Measurements from ENCODE around the gene RHBDD1. TPM values are rescaled to one million over a fixed set of nuclear protein-coding genes. Genes with fewer than 3 reads are reported as not detected.

RHBDD1 gene
- total and polyA plus RNA-seq, 8 donors, result 1.8 to 31.6 (median 6.0) TPM

DNA sequence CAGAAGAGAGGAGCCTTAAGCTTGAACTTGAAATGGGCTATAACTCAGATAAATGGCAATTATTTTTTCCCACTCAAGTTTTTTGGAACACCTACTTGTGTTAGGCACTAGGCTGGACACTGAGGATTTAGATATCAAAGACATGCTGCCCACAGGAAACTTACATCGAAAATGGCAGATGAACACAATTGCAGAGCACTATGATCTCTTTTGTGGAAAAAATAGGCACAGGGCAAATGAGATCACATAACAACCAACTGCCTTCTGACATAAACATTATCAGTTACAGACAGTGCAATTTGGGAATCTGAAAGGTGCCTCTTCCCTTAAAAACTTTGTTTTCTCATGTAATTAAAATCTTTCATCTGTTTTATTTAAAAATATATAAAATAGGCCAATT lies 32.4 kb upstream of the RHBDD1 start:
- 53 to 85% (median 80%) methylated on average over 1 of the region's 1 CpG for WGBS, 5 donors
- intact Hi-C loops (cut with DNase I; ENCODE audit: low total_unique reads), result loop anchor here (5.0 to 10.0 kb wide), 3 partner anchors 771 to 1129 kb away; no protein-coding TSS in a partner anchor
- TF ChIP-seq, protein P1, sequence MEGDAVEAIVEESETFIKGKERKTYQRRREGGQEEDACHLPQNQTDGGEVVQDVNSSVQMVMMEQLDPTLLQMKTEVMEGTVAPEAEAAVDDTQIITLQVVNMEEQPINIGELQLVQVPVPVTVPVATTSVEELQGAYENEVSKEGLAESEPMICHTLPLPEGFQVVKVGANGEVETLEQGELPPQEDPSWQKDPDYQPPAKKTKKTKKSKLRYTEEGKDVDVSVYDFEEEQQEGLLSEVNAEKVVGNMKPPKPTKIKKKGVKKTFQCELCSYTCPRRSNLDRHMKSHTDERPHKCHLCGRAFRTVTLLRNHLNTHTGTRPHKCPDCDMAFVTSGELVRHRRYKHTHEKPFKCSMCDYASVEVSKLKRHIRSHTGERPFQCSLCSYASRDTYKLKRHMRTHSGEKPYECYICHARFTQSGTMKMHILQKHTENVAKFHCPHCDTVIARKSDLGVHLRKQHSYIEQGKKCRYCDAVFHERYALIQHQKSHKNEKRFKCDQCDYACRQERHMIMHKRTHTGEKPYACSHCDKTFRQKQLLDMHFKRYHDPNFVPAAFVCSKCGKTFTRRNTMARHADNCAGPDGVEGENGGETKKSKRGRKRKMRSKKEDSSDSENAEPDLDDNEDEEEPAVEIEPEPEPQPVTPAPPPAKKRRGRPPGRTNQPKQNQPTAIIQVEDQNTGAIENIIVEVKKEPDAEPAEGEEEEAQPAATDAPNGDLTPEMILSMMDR (IDR thresholded peaks at IDR 0.05), result no peak
- TF ChIP-seq POLR2A (IDR thresholded peaks at IDR 0.05), result no peak
- TF ChIP-seq POLR2AphosphoS5 (IDR thresholded peaks at IDR 0.05), result no peak
- TF ChIP-seq EP300 (IDR thresholded peaks at IDR 0.05), result no peak
- no peak overlapping the region for H3K4me3 ChIP-seq
- DNase-seq, result no peak
- peaks cover 0 to 48% (median 0%) of the 10 kb centered on the region in 3 donors for H3K27me3 ChIP-seq
- no peaks in the 10 kb centered on the region for H3K36me3 ChIP-seq
- H3K4me1 ChIP-seq, result peaks cover 20 to 36% (median 28%) of the 10 kb centered on the region in 4 donors
- H3K27ac ChIP-seq, result no peak overlapping the region
- H3K9me3 ChIP-seq, result no peaks in the 10 kb centered on the region

GRCh38 chr2:226813148-226813701 lies 22.6 kb upstream of the RHBDD1 start:
- Histone ChIP-seq H3K27ac (no peak overlapping the region), H3K36me3 (no peaks in the 10 kb centered on the region), H3K4me1 (no peaks in the 10 kb centered on the region), H3K9me3 (no peaks in the 10 kb centered on the region), H3K27me3 (no peaks in the 10 kb centered on the region), H3K4me3 (no peak overlapping the region)
- DNase-seq, result peak in 1 of 2 donors; percentile 34
- no peak for TF ChIP-seq EP300 (IDR thresholded peaks at IDR 0.05)
- no peak for TF ChIP-seq POLR2AphosphoS5 (IDR thresholded peaks at IDR 0.05)
- TF ChIP-seq POLR2A (IDR thresholded peaks at IDR 0.05), result no peak
- TF ChIP-seq, protein P1 (IDR thresholded peaks at IDR 0.05), result no peak
- intact Hi-C loops (cut with DNase I; ENCODE audit: low total_unique reads), result no loop called here
- WGBS, 5 donors, result 97 to 100% (median 97%) methylated on average over 1 of the region's 1 CpG

- intact Hi-C loops (cut with DNase I; ENCODE audit: low total_unique reads), result no loop called here
Observed at GRCh38 chr2:226818930-226819329, 16.9 kb upstream of the RHBDD1 start.

DNA sequence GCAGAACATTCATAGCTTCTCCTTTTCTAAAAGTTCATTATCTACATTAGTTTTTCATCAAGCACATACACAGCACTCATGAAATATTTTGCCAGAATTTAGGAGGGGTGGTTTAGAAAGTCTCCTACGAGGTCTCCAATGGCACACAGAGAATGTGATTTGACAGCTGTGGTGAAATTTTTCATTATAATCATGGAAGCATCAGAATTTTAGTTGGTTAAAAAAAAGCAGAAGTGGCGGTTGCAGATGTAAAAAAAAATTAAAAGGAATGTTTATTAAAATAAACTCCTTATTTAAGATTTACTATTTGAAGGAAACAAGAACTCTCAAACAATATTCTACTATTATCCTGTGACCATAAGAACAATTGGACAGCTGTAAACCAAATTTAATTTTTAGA lies 10.8 kb upstream of the RHBDD1 start:
- Histone ChIP-seq H3K27me3 (no peaks in the 10 kb centered on the region), H3K27ac (no peak overlapping the region), H3K4me1 (no peaks in the 10 kb centered on the region), H3K36me3 (no peaks in the 10 kb centered on the region), H3K9me3 (peaks cover 0 to 4% (median 0%) of the 10 kb centered on the region in 4 donors), H3K4me3 (no peak overlapping the region)
- TF ChIP-seq EP300 (IDR thresholded peaks at IDR 0.05), result no peak
- TF ChIP-seq, protein P1 (IDR thresholded peaks at IDR 0.05), result no peak
- intact Hi-C loops (cut with DNase I; ENCODE audit: low total_unique reads), result no loop called here
- WGBS, 5 donors, result 60 to 75% (median 74%) methylated on average over 2 of the region's 2 CpGs
- DNase-seq, result no peak

More at GRCh38 chr2:226818930-226819329, 16.9 kb upstream of the RHBDD1 start:
- TF ChIP-seq POLR2AphosphoS5 (IDR thresholded peaks at IDR 0.05) (no peak), EP300 (IDR thresholded peaks at IDR 0.05) (no peak)
- no peaks in the 10 kb centered on the region for H3K36me3 ChIP-seq
- no peak overlapping the region for H3K4me3 ChIP-seq
- H3K27ac ChIP-seq, result no peak overlapping the region
- no peaks in the 10 kb centered on the region for H3K27me3 ChIP-seq
- H3K4me1 ChIP-seq, result no peaks in the 10 kb centered on the region
- peaks cover 0 to 4% (median 0%) of the 10 kb centered on the region in 4 donors for H3K9me3 ChIP-seq
- 56 to 80% (median 74%) methylated on average over 3 of the region's 3 CpGs for WGBS, 5 donors
- no peak for DNase-seq

- intact Hi-C loops (cut with DNase I; ENCODE audit: low total_unique reads), result no loop called here
- H3K27ac ChIP-seq, result no peak overlapping the region
- no peaks in the 10 kb centered on the region for H3K4me1 ChIP-seq
- TF ChIP-seq, protein P1 (IDR thresholded peaks at IDR 0.05), result no peak
- TF ChIP-seq POLR2A (IDR thresholded peaks at IDR 0.05) (no peak), POLR2AphosphoS5 (IDR thresholded peaks at IDR 0.05) (no peak), EP300 (IDR thresholded peaks at IDR 0.05) (no peak)
- no peaks in the 10 kb centered on the region for H3K36me3 ChIP-seq
- H3K4me3 ChIP-seq, result no peak overlapping the region
- no peaks in the 10 kb centered on the region for H3K27me3 ChIP-seq
- WGBS, 5 donors, result 44 to 72% (median 66%) methylated on average over 2 of the region's 2 CpGs
- DNase-seq, result no peak
- peaks cover 0 to 4% (median 0%) of the 10 kb centered on the region in 4 donors for H3K9me3 ChIP-seq
Observed at GRCh38 chr2:226828191-226828590, 7.7 kb upstream of the RHBDD1 start.

Data from stomach (tissue), 9 donors.